Measurements from ENCODE around the gene ANXA3. TPM values are rescaled to one million over a fixed set of nuclear protein-coding genes. Genes with fewer than 3 reads are reported as not detected.

Gene ANXA3
- total and polyA plus RNA-seq, 12 donors, result 0.72 to 14.1 (median 3.8) TPM

- Histone ChIP-seq H3K4me1 (replicated peaks in 1 of 2) (peaks cover 0 to 6% of the 10 kb centered on the region in 2 donors), H3K27me3 (no peaks in the 10 kb centered on the region), H3K27ac (no peak overlapping the region), H3K4me3 (no peak overlapping the region), H3K36me3 (replicated peaks in 1 of 2) (no peaks in the 10 kb centered on the region), H3K9me3 (replicated peaks in 1 of 3) (no peaks in the 10 kb centered on the region)
- 76 to 85% (median 83%) methylated on average over 1 of the region's 1 CpG for WGBS, 4 donors
- TF ChIP-seq POLR2A (IDR thresholded peaks at IDR 0.05), result no peak
- no peak for TF ChIP-seq CTCF (IDR thresholded peaks at IDR 0.05)
- intact Hi-C loops (cut with DNase I), result no loop called here
- DNase-seq, result no peak
Observed at GRCh38 chr4:78558410-78558809, 6.8 kb downstream of the ANXA3 start.

GRCh38 chr4:78560296-78560963 lies 8.9 kb downstream of the ANXA3 start:
- Histone ChIP-seq H3K4me3 (no peak overlapping the region), H3K36me3 (replicated peaks in 1 of 2) (no peaks in the 10 kb centered on the region), H3K4me1 (replicated peaks in 1 of 2) (peaks cover 0 to 6% of the 10 kb centered on the region in 2 donors), H3K27ac (no peak overlapping the region), H3K9me3 (replicated peaks in 1 of 3) (no peaks in the 10 kb centered on the region), H3K27me3 (no peaks in the 10 kb centered on the region)
- intact Hi-C loops (cut with DNase I), result no loop called here
- DNase-seq, result peak in 1 of 7 donors; percentile 13
- 58 to 70% (median 68%) methylated on average over 2 of the region's 2 CpGs for WGBS, 4 donors
- TF ChIP-seq POLR2A (IDR thresholded peaks at IDR 0.05), result no peak
- TF ChIP-seq CTCF (IDR thresholded peaks at IDR 0.05), result no peak

- H3K27ac ChIP-seq, result peak overlapping the region in 1 of 5 donors; percentile 3
- no peak for DNase-seq
- no peaks in the 10 kb centered on the region for H3K9me3 ChIP-seq (replicated peaks in 1 of 3)
- no peaks in the 10 kb centered on the region for H3K36me3 ChIP-seq (replicated peaks in 1 of 2)
- H3K27me3 ChIP-seq, result no peaks in the 10 kb centered on the region
- H3K4me3 ChIP-seq, result no peak overlapping the region
- TF ChIP-seq POLR2A (IDR thresholded peaks at IDR 0.05) (no peak), CTCF (IDR thresholded peaks at IDR 0.05) (no peak)
- intact Hi-C loops (cut with DNase I), result no loop called here
- peaks cover 0 to 6% of the 10 kb centered on the region in 2 donors for H3K4me1 ChIP-seq (replicated peaks in 1 of 2)
Observed at GRCh38 chr4:78561677-78562076, 10.1 kb downstream of the ANXA3 start.

- Histone ChIP-seq H3K4me1 (replicated peaks in 1 of 2) (peaks cover 0 to 6% of the 10 kb centered on the region in 2 donors), H3K4me3 (no peak overlapping the region), H3K27ac (no peak overlapping the region), H3K27me3 (no peaks in the 10 kb centered on the region), H3K9me3 (replicated peaks in 1 of 3) (no peaks in the 10 kb centered on the region), H3K36me3 (replicated peaks in 1 of 2) (no peaks in the 10 kb centered on the region)
- TF ChIP-seq POLR2A (IDR thresholded peaks at IDR 0.05), result no peak
- no peak for TF ChIP-seq CTCF (IDR thresholded peaks at IDR 0.05)
- WGBS, 4 donors, result 61 to 75% (median 66%) methylated on average over 4 of the region's 4 CpGs
- no peak for DNase-seq
- intact Hi-C loops (cut with DNase I), result no loop called here
Observed at GRCh38 chr4:78562687-78563086, 11.1 kb downstream of the ANXA3 start.

Measured in adrenal gland (tissue), 12 donors.